ENCODE measurements around the gene CCT5.

DNA sequence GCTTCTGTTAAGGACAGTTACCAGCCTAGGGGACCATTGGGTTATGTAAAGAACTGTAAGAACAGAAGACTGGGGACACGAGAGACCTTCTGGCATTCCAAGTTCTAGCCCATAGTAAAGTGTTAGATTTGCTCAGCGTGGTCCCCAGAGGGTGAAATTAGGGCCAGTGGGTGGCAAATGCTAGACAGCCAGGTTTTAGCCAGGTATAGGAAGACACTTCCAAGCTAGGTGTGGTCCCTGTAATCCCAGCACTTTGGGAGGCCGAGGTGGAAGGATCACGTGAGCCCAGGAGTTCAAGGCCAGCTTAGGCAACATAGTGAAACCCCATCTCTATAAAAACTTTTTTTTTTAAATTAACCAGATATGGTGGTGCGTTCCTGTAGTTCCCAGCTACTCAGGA is 34.7 kb upstream of the CCT5 start:
- TF ChIP-seq, protein P1, sequence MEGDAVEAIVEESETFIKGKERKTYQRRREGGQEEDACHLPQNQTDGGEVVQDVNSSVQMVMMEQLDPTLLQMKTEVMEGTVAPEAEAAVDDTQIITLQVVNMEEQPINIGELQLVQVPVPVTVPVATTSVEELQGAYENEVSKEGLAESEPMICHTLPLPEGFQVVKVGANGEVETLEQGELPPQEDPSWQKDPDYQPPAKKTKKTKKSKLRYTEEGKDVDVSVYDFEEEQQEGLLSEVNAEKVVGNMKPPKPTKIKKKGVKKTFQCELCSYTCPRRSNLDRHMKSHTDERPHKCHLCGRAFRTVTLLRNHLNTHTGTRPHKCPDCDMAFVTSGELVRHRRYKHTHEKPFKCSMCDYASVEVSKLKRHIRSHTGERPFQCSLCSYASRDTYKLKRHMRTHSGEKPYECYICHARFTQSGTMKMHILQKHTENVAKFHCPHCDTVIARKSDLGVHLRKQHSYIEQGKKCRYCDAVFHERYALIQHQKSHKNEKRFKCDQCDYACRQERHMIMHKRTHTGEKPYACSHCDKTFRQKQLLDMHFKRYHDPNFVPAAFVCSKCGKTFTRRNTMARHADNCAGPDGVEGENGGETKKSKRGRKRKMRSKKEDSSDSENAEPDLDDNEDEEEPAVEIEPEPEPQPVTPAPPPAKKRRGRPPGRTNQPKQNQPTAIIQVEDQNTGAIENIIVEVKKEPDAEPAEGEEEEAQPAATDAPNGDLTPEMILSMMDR (conservative IDR thresholded peaks at IDR 0.05; ENCODE audit: low read length) = no peak
- no peak for TF ChIP-seq EZH2phosphoT487 (IDR thresholded peaks at IDR 0.05; ENCODE audit: borderline replicate concordance)
